Glomerular visceral epithelial cell (primary cell): Measurements from ENCODE around the gene CD101.
"Not testable (repeated sequence)": the region's sequence is repeated elsewhere in the genome, so short reads cannot be mapped to it uniquely, and the experiment has no call there.

Experiments
- DNase-seq: peaks from one replicate; pipeline ENCODE4 v3.0.0-alpha.2; 2016; ENCODE audit errors: extremely low spot score

The CD101 gene, protein sequence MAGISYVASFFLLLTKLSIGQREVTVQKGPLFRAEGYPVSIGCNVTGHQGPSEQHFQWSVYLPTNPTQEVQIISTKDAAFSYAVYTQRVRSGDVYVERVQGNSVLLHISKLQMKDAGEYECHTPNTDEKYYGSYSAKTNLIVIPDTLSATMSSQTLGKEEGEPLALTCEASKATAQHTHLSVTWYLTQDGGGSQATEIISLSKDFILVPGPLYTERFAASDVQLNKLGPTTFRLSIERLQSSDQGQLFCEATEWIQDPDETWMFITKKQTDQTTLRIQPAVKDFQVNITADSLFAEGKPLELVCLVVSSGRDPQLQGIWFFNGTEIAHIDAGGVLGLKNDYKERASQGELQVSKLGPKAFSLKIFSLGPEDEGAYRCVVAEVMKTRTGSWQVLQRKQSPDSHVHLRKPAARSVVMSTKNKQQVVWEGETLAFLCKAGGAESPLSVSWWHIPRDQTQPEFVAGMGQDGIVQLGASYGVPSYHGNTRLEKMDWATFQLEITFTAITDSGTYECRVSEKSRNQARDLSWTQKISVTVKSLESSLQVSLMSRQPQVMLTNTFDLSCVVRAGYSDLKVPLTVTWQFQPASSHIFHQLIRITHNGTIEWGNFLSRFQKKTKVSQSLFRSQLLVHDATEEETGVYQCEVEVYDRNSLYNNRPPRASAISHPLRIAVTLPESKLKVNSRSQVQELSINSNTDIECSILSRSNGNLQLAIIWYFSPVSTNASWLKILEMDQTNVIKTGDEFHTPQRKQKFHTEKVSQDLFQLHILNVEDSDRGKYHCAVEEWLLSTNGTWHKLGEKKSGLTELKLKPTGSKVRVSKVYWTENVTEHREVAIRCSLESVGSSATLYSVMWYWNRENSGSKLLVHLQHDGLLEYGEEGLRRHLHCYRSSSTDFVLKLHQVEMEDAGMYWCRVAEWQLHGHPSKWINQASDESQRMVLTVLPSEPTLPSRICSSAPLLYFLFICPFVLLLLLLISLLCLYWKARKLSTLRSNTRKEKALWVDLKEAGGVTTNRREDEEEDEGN

DNA sequence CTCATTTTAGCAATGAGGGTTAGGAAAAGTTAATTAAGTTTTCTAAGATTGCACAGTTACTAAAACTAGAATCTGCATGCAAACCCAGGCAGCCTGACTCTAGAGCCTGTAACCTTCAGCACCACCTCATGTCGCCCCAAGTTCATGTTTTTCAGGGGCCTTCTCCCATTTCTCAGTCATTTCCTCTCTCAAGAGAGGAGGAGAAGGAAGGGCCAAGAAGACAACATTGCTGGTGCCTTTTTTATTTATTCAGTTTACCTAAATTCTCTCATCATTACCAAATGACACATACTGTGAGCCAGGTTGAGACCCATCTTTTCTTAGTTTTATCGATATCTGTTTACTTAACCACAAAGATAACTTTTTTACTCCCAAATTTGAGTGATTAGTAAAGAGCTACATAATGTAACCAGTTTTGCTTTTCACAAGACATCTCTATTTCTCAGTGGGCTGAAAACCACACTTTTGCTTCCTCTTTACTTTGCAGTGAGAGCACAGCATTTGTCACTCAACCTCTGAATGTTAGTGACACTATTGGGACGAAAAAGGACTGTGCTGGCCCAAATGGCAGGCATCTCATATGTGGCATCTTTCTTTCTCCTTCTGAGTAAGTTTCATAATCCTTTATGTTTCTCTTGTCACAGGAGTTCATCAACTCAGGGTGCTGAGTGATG is at the start of gene CD101:
Gene CD101, plus strand, starts transcription at position 507 of the 674 bp plus-strand sequence. Its CDS starts 58 bp downstream, at position 565.
- DNase-seq = no peak

DNA sequence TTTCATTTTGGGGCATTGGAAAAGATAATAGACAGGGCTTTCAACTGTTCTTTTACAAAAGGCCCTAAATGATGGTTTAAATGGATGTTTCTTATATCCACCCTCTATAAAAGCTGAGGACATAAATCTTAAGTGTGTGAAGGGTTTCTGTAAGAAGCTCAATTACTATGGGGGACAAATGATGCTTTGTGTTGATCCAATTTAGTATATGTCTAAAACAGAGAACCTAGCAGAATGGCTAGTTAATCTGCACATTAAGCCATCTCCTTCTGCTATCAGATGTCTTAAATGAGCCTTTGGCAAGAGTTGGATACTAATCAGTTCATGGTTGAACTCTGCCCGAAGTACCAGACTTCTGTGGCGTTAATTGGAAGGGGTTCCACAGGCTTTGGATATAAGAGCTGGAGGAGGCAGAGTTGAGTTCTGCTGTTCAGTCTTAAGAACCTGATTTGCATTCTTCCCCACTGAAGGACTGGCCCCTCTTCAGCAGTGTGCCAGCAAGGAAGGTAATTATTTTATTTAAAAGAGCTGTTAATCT is 48.8 kb upstream of the CD101 start:
- DNase-seq = no peak

- DNase-seq = no peak
Observed at GRCh38 chr1:116954440-116954839, 47.1 kb upstream of the CD101 start.

DNA sequence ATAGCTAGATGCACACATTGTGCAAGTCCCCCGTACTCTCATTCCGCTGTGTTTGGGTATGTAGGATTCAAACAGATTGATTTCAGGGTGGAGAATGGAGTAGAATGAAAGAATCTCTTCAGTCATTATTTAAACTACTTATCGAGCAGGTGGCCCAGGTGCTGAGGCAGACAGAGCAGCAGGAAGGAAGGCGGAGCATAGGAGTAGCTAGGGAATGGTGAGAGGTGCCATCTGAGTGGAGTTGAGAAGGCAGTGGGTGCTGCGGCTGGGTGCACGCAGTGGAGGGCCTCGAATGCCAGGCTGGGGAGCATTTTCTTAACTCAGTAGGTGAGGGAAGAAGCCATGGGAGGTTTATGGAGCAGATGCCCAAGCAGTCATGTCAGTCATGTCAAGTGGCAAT is 45.2 kb upstream of the CD101 start:
- no peak for DNase-seq

GRCh38 chr1:116957646-116958045 is 43.9 kb upstream of the CD101 start:
- no peak for DNase-seq

DNA sequence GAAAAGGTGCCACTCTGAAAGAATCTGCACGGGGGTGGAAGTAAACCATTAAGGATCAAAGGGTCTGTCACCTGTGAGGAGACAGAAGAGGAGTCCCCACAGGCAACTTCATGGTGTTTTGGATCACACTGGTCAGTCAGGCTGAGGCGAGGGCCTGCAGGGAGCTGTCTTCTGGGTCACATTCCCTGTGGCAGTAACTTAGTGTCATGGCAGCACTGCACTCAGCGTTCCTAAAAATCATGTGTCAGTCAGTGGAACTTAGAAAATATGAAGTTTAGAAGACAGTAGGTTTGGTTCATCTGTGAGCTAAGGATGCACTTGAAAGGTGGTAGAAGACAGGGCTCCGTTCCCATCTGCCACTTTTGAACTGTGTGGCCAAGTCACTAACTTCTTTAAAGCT is 43.5 kb upstream of the CD101 start:
- no peak for DNase-seq

- DNase-seq = no peak
Observed at GRCh38 chr1:116958977-116959376, 42.6 kb upstream of the CD101 start.

- DNase-seq = no peak
Observed at GRCh38 chr1:116961606-116962005, 40.0 kb upstream of the CD101 start.

DNA sequence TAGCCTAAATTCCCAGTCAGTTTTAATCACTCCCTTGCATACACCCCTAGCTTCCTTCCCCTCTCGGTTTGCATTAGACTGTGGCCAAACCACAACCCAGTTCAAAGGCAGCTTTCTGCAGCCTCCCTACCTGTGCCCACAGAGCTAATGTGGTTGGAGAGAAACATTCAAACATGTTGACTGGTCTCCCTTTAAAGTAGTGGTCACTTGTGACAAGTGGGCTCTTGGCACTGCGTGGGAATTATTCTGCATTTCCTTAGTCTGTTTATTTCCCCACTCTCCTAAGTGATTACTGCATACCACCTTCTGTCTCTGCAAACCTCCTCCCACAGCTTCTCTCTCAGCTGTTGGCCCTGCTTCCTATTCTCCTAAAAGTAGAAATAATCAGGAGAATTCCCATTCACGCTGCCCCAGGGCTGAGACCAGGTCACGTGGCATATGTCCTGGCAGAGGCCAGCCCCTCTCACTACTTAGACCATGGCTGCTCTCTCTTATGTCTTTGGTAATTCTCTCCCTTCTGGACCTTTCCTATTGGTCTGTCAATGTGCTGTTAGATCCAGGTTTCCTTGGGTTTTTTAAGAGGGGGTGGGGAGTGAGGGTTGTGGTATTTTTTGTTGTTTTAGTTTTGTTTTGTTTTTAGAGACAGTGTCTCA is 38.4 kb upstream of the CD101 start:
- DNase-seq = no peak

GRCh38 chr1:116966791-116967190 is 34.8 kb upstream of the CD101 start:
- DNase-seq = no peak

GRCh38 chr1:116968724-116969123 is 32.8 kb upstream of the CD101 start:
- no peak for DNase-seq

DNA sequence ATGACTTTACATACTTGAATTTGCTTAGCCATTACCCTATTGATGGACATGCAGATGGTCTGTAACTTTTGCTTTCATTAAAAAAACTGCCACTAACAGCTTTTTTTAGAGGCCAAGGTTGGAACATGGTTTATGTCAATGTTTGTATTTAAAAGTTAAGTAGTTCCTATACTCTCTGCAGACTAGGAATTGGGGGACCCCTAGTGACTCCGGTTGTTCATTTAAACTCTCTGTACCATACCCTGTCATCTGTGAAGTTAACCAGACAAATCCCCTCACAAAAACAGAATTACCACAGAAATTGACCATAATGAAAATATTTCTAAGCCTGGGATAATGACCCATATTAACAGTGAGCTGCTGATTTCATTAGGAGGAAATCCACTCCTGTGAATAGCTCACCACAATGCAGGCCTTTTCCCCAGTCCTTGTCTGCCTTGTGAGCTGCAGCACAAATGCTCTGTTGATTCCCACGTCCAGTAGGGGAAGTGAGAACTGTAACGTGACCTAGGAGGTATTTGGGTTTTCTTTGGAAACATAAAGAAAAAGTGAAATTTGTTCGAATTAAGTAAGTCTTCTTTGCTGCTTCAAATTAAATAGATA is 30.2 kb upstream of the CD101 start:
- peak; percentile 43 for DNase-seq

DNA sequence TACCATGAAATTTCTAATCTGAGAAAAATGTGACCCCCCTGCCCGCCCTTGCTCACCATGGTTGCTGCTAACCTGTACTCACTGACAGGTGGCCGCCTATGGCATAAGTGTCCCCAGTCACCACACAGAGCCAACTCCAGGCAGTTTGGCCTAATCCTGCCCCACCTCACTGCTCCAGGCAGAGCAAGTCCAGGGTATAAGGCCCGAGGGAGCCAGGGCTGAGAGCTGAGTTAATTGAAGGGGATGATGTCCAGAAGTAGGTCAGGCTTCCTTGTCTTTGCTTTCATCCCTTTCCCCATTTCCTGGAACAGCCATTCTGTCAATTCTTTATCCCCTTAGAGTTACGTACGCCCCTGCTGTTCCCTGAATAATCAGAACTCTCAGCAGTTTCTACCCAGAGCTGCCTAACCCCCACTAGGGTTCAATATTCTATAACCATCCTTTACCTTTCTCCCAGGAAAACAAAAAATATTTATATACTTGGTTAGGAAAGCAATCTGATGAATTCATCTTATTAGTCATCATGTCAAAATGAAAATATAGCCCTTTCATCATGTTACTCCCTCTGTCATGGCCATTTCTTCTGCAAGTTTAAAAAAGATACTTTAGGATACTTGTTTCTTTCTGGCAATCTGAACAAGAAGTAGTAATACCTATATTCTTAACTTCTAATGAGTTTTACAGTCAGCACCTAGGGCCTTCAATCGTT is 29.4 kb upstream of the CD101 start:
- no peak for DNase-seq

GRCh38 chr1:116972674-116973030 is 28.9 kb upstream of the CD101 start:
- peak; percentile 53 for DNase-seq

DNA sequence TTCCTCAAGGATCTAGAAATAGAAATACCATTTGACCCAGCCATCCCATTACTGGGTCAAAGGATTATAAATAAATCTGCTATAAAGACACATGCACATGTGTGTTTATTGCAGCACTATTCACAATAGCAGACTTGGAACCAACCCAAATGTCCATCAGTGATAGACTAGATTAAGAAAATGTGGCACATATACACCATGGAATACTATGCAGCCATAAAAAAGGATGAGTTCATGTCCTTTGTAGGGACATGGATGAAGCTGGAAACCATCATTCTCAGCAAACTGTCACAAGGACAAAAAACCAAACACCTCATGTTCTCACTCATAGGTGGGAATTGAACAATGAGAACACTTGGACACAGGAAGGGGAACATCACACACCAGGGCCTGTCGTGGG is 21.3 kb upstream of the CD101 start:
- DNase-seq = not testable (repeated sequence)

- DNase-seq = no peak
Observed at GRCh38 chr1:116981521-116982037, 20.0 kb upstream of the CD101 start.

DNA sequence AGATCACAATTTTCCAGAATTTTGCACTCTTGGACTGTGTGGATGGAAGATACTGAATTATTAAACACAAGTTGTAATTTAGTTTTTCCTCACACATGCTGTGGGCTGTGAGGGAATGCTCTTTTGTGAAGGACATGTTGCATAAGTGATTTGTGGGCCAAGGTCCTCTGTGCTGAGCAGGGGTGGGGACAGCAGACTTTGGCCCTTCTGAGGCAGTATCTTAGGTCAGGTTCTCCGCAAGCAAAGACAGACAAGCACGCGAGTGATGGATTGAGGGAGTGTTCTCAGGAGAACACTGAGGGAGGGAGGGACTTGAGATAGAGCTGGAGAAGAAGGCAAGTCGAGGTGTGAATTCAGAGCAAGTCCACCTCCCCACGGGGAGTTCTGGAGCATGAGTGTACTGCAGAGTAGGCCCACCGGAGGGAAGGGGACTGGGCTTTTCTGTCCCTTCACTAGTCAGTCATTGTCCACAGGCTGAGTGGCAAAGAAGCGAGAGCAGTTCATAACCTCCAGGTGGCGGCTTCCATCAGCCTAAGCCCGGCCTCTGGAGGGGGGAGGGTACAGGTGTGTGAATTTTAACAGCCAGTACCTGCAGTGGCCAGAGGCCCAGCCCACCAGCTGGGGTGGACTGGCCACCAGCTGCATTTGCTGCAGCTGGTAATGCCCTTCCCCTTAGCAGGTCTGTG is 19.1 kb upstream of the CD101 start:
- no peak for DNase-seq

DNA sequence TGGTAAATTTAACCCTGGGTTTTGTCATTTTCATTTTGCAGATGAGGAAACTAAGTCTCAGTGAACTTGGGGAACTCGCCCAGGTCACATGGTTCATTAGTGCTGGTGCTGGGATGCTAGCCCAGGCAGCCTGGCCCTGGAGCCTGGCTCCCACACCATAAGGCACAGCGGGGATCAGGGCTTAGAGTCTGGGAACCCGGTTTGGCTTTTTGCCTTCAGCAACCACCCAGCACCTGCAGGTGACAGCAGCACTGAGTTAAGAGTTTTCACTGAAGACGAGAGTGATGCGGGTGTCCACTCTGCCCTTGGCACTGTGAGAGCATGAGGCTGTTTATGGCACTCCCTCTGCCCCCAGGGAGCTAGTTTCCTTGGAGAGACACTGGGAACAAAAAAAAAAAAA is 18.4 kb upstream of the CD101 start:
- no peak for DNase-seq

DNA sequence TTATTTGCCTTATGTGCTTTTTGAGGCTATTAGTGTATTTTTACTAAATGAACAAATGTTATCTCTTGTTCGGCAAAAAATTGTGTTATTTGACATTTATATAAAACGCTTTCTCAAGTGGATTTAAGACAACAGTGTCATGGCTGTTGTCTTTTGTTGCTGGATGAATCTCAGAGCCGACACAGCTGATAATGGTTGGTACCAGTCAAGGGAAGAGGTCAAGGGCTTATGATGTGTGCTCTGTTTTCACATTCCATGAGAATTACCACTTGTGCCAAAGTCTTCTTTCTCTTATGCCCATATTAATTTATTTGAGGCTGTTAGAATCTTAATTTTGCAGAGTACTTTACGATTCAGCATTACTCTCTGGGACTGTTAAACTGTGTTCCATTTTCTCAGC is 17.9 kb upstream of the CD101 start:
- no peak for DNase-seq
